ENCODE results near the gene ZNF799. TPM values are rescaled to one million over a fixed set of nuclear protein-coding genes. Genes with fewer than 3 reads are reported as not detected.

Gene ZNF799
- total RNA-seq, 1 donor from 2014 or later: 3.1 TPM

DNA sequence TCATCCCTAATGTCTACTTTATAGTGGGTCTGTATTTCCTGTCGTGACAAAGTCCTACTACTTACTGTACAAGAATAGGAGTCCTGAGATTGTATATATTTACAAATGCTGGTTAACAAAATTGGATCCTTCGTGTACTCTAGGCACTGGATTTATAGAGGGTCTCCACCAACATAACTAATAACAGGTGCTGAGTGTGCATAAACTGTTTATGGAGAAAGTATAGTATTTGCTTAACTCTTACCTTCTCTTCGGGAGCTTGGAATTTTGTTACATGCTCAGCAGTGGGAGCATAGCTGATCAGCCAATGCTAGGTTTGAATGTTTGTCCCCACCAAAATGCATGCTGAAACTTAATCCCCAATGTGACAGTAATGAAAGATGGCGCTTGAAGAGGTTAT is 47.7 kb downstream of the ZNF799 start:
- no peak overlapping the region for H3K27ac ChIP-seq
- no peak for DNase-seq (ENCODE audit: low spot score in 2 of 2)
- H3K4me3 ChIP-seq: no peak overlapping the region
- no peaks in the 10 kb centered on the region for H3K27me3 ChIP-seq
- TF ChIP-seq CTCF (IDR thresholded peaks at IDR 0.05): no peak
- peaks cover 31 to 50% of the 10 kb centered on the region in 2 donors for H3K36me3 ChIP-seq
- intact Hi-C loops (cut with DNase I): no loop called here
- H3K4me1 ChIP-seq: no peaks in the 10 kb centered on the region
- H3K9me3 ChIP-seq: peaks cover 44 to 98% of the 10 kb centered on the region in 2 donors

GRCh38 chr19:12350890-12351197 is 50.2 kb downstream of the ZNF799 start:
- DNase-seq (ENCODE audit: low spot score in 2 of 2): no peak
- H3K27ac ChIP-seq: no peak overlapping the region
- H3K4me3 ChIP-seq: no peak overlapping the region
- peaks cover 31 to 65% of the 10 kb centered on the region in 2 donors for H3K36me3 ChIP-seq
- TF ChIP-seq CTCF (IDR thresholded peaks at IDR 0.05): no peak
- no peaks in the 10 kb centered on the region for H3K27me3 ChIP-seq
- intact Hi-C loops (cut with DNase I): no loop called here
- H3K4me1 ChIP-seq: no peaks in the 10 kb centered on the region
- peaks cover 63 to 100% of the 10 kb centered on the region in 2 donors for H3K9me3 ChIP-seq

GRCh38 chr19:12350185-12350889 is 50.7 kb downstream of the ZNF799 start:
- H3K36me3 ChIP-seq: peaks cover 31 to 65% of the 10 kb centered on the region in 2 donors
- no peaks in the 10 kb centered on the region for H3K27me3 ChIP-seq
- no peaks in the 10 kb centered on the region for H3K4me1 ChIP-seq
- intact Hi-C loops (cut with DNase I): no loop called here
- no peak for TF ChIP-seq CTCF (IDR thresholded peaks at IDR 0.05)
- H3K4me3 ChIP-seq: no peak overlapping the region
- no peak overlapping the region for H3K27ac ChIP-seq
- H3K9me3 ChIP-seq: peaks cover 68 to 100% of the 10 kb centered on the region in 2 donors
- DNase-seq (ENCODE audit: low spot score in 2 of 2): no peak

DNA sequence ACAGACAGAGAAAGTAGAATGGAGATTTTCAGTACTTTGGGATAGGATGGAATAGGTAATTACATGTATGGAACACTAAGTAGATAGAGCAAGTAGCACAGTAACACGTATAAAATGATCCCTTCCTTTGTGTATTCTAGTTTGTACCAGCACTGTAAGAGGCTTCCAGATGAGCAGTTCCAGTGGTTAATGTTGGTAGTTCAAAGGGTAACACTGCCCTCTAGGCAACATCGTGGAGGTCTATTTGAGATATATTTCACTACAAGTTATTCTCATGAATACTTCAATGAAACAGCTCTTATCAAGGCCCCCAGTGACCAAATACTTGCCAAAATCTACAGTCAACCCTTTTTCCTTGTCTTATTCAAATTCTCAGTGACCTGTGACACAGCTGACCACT is 54.2 kb downstream of the ZNF799 start:
- peaks cover 57 to 100% of the 10 kb centered on the region in 2 donors for H3K9me3 ChIP-seq

DNA sequence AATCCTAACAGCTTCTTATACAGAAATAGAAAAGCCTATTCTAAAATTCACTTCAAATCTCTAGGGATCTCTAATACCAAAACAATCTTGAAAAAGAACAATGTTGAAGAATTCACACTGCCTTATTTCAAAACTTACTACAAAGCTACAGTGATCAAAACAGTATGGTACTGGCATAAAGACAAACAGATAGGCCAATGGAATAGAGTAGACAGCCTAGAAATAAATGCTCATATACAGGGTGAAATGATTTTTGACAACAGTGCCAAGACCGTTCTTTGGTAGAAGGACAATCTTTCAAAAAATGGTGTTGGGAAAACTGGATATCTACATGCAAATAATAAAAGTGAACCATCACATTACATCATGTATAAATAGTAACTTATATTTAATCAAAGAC is 55.9 kb downstream of the ZNF799 start:
- Histone ChIP-seq H3K4me3 (no peak overlapping the region), H3K36me3 (peaks cover 13 to 38% of the 10 kb centered on the region in 2 donors), H3K9me3 (peaks cover 40 to 93% of the 10 kb centered on the region in 2 donors), H3K4me1 (no peaks in the 10 kb centered on the region), H3K27me3 (no peaks in the 10 kb centered on the region), H3K27ac (no peak overlapping the region)
- TF ChIP-seq CTCF (IDR thresholded peaks at IDR 0.05): no peak
- DNase-seq (ENCODE audit: low spot score in 2 of 2): no peak
- intact Hi-C loops (cut with DNase I): no loop called here

More for the DNA sequence above, 54.2 kb downstream of the ZNF799 start:
- Histone ChIP-seq H3K27ac (no peak overlapping the region), H3K4me3 (no peak overlapping the region), H3K4me1 (no peaks in the 10 kb centered on the region), H3K27me3 (no peaks in the 10 kb centered on the region), H3K36me3 (peaks cover 30 to 55% of the 10 kb centered on the region in 2 donors)
- DNase-seq (ENCODE audit: low spot score in 2 of 2): no peak
- no peak for TF ChIP-seq CTCF (IDR thresholded peaks at IDR 0.05)
- intact Hi-C loops (cut with DNase I): no loop called here

Other genes with a start within 250 kb of the ZNF799 start
- gene ZNF625, start 244.5 kb downstream of the ZNF799 start, total RNA-seq: 12.0 TPM
- 1.9 TPM for gene ZNF136, start 238.2 kb downstream of the ZNF799 start, total RNA-seq
- gene ZNF44, start 106.4 kb downstream of the ZNF799 start, total RNA-seq: 10.4 TPM
- gene ZNF563, start 67.6 kb downstream of the ZNF799 start, total RNA-seq: not detected
- gene ZNF442, start 35.6 kb downstream of the ZNF799 start, total RNA-seq: 0.21 TPM
- 4.0 TPM for gene ZNF443, start 39.8 kb upstream of the ZNF799 start, total RNA-seq
- 3.4 TPM for gene ZNF709, start 83.5 kb upstream of the ZNF799 start, total RNA-seq
- 2.6 TPM for gene ZNF564, start 150.2 kb upstream of the ZNF799 start, total RNA-seq
- gene ZNF490, start 209.5 kb upstream of the ZNF799 start, total RNA-seq: 27.8 TPM
- 6.9 TPM for gene ZNF791, start 209.6 kb upstream of the ZNF799 start, total RNA-seq